Pancreas (tissue), 10 donors: ENCODE results near the gene SLC13A3. TPM values are rescaled to one million over a fixed set of nuclear protein-coding genes. Genes with fewer than 3 reads are reported as not detected.

Experiments
- ATAC-seq, 4 donors: fragments of 200-7000 bp; cut with Tn5 transposase; one replicate each; pipeline versions ENCODE4 v1.8.0 to v1.9.1; 2020; ENCODE audit warnings: mild to moderate bottlenecking in 4 of 4, moderate library complexity in 4 of 4
- DNase-seq, 6 donors: peaks; one replicate each; pipeline ENCODE4 v3.0.0-alpha.2; 2020
- FAIRE-seq: peaks from 2 replicates; lab custom pipeline; 2012; peaks lifted over from hg19 to GRCh38; lab: Jason Lieb, UNC
- H3K27ac ChIP-seq, 4 donors: fragments of 200-600 bp; sonication (generic); 1 replicate in 3 of 4; 2 replicates in 1 of 4; pipeline versions ENCODE4 v1.5.0 to v1.8.0; 2020
- H3K27me3 ChIP-seq, 4 donors: fragments of 200-600 bp; one replicate each; pipeline ENCODE4 v1.8.0; 2021
- H3K36me3 ChIP-seq, 3 donors: fragments of 200-600 bp; sonication (generic) in 1 of 3; one replicate each; pipeline versions ENCODE4 v1.5.0 to v1.8.0; 2020 to 2021
- H3K4me1 ChIP-seq, 3 donors: fragments of 200-600 bp; one replicate each; pipeline ENCODE4 v1.8.0; 2021
- H3K4me3 ChIP-seq, 4 donors: fragments of 200-600 bp; sonication (generic) in 2 of 4; one replicate each; pipeline versions ENCODE4 v1.5.0 to v1.8.0; 2020 to 2021
- H3K9me3 ChIP-seq, 4 donors: fragments of 200-600 bp; one replicate each; pipeline ENCODE4 v1.8.0; 2021
- CTCF ChIP-seq, 4 donors: fragments of 200-600 bp; sonication (generic) in 3 of 4; IDR thresholded peaks; one replicate each; pipeline versions ENCODE4 v1.5.0 to v1.8.0; 2021; ENCODE audit warnings: antibody characterized with exemption in 4 of 4
- WGBS, 2 donors: extraction: QIAGEN DNeasy Blood & Tissue Kit; methylation state at CpG; one replicate each; pipeline ENCODE4 v1.1.7; 2013; 5-methylcytosine and 5-hydroxymethylcytosine counted together
- intact Hi-C, 3 donors: fragments of 100-400 bp; cut with DNase I; formaldehyde crosslinking; loops; one replicate each; pipeline versions ENCODE4 v1.11.1 to v1.14.2; 2022
- polyA plus RNA-seq, 2 donors: library from polyadenylated mRNA; stranded (reverse); fragments of 200-250 nt; gene quantifications; one replicate each; pipeline ENCODE4 v1.2.3, GENCODE V29; 2013
- total RNA-seq, 6 donors: library from RNA; stranded (reverse); fragmentation: NEBNext Ultra II Directional in 4 of 6; extraction: Animal tissue kit (Norgen Biotek cat#: 25700) in 4 of 6; gene quantifications; one replicate each; pipeline versions ENCODE4 v1.2.1 to v1.2.4, GENCODE V29; 2021 to 2023
- donor health status: healthy with polysubstance abuse.
- donor health status: DM: no; HTN: no; CAD: no; lungs with moderate emphysema.
- donor health status: DM: no; HTN: no; CAD: no.
- donor health status: control.
- donor health status: control.
- donor health status: Bipolar disorder and iron deficiency.
- donor health status: DM: yes; HTN: yes; CAD: no.
- donor health status: DM: no; HTN: no; CAD: no.
- donor health status: DM: no; HTN: no; CAD: no.
- donor health status: DM: yes; HTN: yes; CAD: no.

Gene SLC13A3
- total and polyA plus RNA-seq, 8 donors = 0.68 to 7.8 (median 4.7) TPM

GRCh38 chr20:46648903-46649649 is 2.2 kb downstream of the SLC13A3 start:
- Histone ChIP-seq H3K4me1 (no peaks in the 10 kb centered on the region), H3K27ac (no peak overlapping the region), H3K4me3 (no peak overlapping the region), H3K9me3 (no peaks in the 10 kb centered on the region), H3K27me3 (no peaks in the 10 kb centered on the region), H3K36me3 (no peaks in the 10 kb centered on the region)
- FAIRE-seq (no peak), ATAC-seq (no peak), DNase-seq (no peak)
- intact Hi-C loops = no loop called here
- TF ChIP-seq CTCF (IDR thresholded peaks at IDR 0.05) = no peak
- 77 to 84% methylated on average over 8 of the region's 8 CpGs for WGBS, 2 donors

GRCh38 chr20:46647469-46647868 is 3.8 kb downstream of the SLC13A3 start:
- no peak overlapping the region for H3K27ac ChIP-seq
- FAIRE-seq (no peak), DNase-seq (no peak), ATAC-seq (no peak)
- H3K9me3 ChIP-seq = no peaks in the 10 kb centered on the region
- intact Hi-C loops = no loop called here
- H3K4me3 ChIP-seq = no peak overlapping the region
- no peaks in the 10 kb centered on the region for H3K27me3 ChIP-seq
- no peaks in the 10 kb centered on the region for H3K36me3 ChIP-seq
- WGBS, 2 donors = 50 to 72% methylated on average over 4 of the region's 4 CpGs
- H3K4me1 ChIP-seq = no peaks in the 10 kb centered on the region
- no peak for TF ChIP-seq CTCF (IDR thresholded peaks at IDR 0.05)

GRCh38 chr20:46646659-46647380 is 4.4 kb downstream of the SLC13A3 start:
- H3K4me1 ChIP-seq = no peaks in the 10 kb centered on the region
- 87 to 89% methylated on average over 3 of the region's 3 CpGs for WGBS, 2 donors
- FAIRE-seq = no peak

GRCh38 chr20:46646122-46646521 is 5.1 kb downstream of the SLC13A3 start:
- intact Hi-C loops = no loop called here
- H3K27ac ChIP-seq = no peak overlapping the region
- no peaks in the 10 kb centered on the region for H3K36me3 ChIP-seq
- 74 to 79% methylated on average over 4 of the region's 4 CpGs for WGBS, 2 donors
- DNase-seq (no peak), ATAC-seq (no peak), FAIRE-seq (no peak)
- TF ChIP-seq CTCF (IDR thresholded peaks at IDR 0.05) = no peak
- no peaks in the 10 kb centered on the region for H3K9me3 ChIP-seq
- H3K27me3 ChIP-seq = no peaks in the 10 kb centered on the region
- no peaks in the 10 kb centered on the region for H3K4me1 ChIP-seq
- no peak overlapping the region for H3K4me3 ChIP-seq

More at GRCh38 chr20:46646659-46647380, 4.4 kb downstream of the SLC13A3 start:
- H3K27ac ChIP-seq = no peak overlapping the region
- TF ChIP-seq CTCF (IDR thresholded peaks at IDR 0.05) = no peak
- no peaks in the 10 kb centered on the region for H3K27me3 ChIP-seq
- ATAC-seq (no peak), DNase-seq (no peak)
- no peak overlapping the region for H3K4me3 ChIP-seq
- intact Hi-C loops = no loop called here
- no peaks in the 10 kb centered on the region for H3K9me3 ChIP-seq
- no peaks in the 10 kb centered on the region for H3K36me3 ChIP-seq

- no peaks in the 10 kb centered on the region for H3K36me3 ChIP-seq
- no peaks in the 10 kb centered on the region for H3K9me3 ChIP-seq
- DNase-seq (no peak), ATAC-seq (no peak), FAIRE-seq (no peak)
- no peak for TF ChIP-seq CTCF (IDR thresholded peaks at IDR 0.05)
- H3K4me3 ChIP-seq = no peak overlapping the region
- intact Hi-C loops = no loop called here
- H3K27me3 ChIP-seq = no peaks in the 10 kb centered on the region
- H3K4me1 ChIP-seq = no peaks in the 10 kb centered on the region
- no peak overlapping the region for H3K27ac ChIP-seq
- WGBS, 2 donors = 93% methylated on average over 1 of the region's 1 CpG
These were observed 6.5 kb downstream of the SLC13A3 start for GRCh38 chr20:46644733-46645132.
